NCI-H1930 (cell line): ENCODE results near the gene CNTN4.
A peak's percentile ranks its signal among the peaks of the same experiment; 100 is the strongest.

ENCODE experiments used
- DNase-seq, 2 experiments: peaks; one replicate each; lab custom pipeline; 2025; lab: John Stamatoyannopoulos, UW

Gene CNTN4

GRCh38 chr3:2701471-2701870, 602.8 kb downstream of the CNTN4 start:
- DNase-seq, result no peak

- DNase-seq, result no peak
These were observed 607.6 kb downstream of the CNTN4 start for GRCh38 chr3:2706144-2706835.

- no peak for DNase-seq
These were observed 608.2 kb downstream of the CNTN4 start for GRCh38 chr3:2706836-2707210.

- no peak for DNase-seq
These were observed 612.4 kb downstream of the CNTN4 start for GRCh38 chr3:2711081-2711480.

- DNase-seq, result no peak
These were observed 615.3 kb downstream of the CNTN4 start for GRCh38 chr3:2713923-2714322.

GRCh38 chr3:2714834-2715233, 616.2 kb downstream of the CNTN4 start:
- DNase-seq, result no peak

- DNase-seq, result no peak
These were observed 628.4 kb downstream of the CNTN4 start for GRCh38 chr3:2727101-2727500.

GRCh38 chr3:2727610-2728318, 629.1 kb downstream of the CNTN4 start:
- DNase-seq, result peak; percentile 25 to 46

GRCh38 chr3:2731843-2732242, 633.2 kb downstream of the CNTN4 start:
- DNase-seq, result no peak

- DNase-seq, result peak; percentile 8 to 19
These were observed 636.8 kb downstream of the CNTN4 start for GRCh38 chr3:2735392-2735894.

GRCh38 chr3:2741516-2741915, 642.9 kb downstream of the CNTN4 start:
- no peak for DNase-seq

GRCh38 chr3:2765002-2765579, 666.4 kb downstream of the CNTN4 start:
- no peak for DNase-seq

- DNase-seq, result no peak
These were observed 671.8 kb downstream of the CNTN4 start for GRCh38 chr3:2770451-2770850.

GRCh38 chr3:2771193-2771592, 672.5 kb downstream of the CNTN4 start:
- DNase-seq, result no peak

GRCh38 chr3:2771741-2772140, 673.1 kb downstream of the CNTN4 start:
- DNase-seq, result no peak

GRCh38 chr3:2772803-2773202, 674.1 kb downstream of the CNTN4 start:
- no peak for DNase-seq

- no peak for DNase-seq
These were observed 676.0 kb downstream of the CNTN4 start for GRCh38 chr3:2774481-2775249.

- DNase-seq, result no peak
These were observed 684.6 kb downstream of the CNTN4 start for GRCh38 chr3:2783261-2783660.

- DNase-seq, result no peak
These were observed 686.0 kb downstream of the CNTN4 start for GRCh38 chr3:2784627-2785026.

GRCh38 chr3:2790266-2790815, 691.7 kb downstream of the CNTN4 start:
- DNase-seq, result no peak

- DNase-seq, result no peak
These were observed 693.8 kb downstream of the CNTN4 start for GRCh38 chr3:2792432-2792831.

- DNase-seq, result no peak
These were observed 695.3 kb downstream of the CNTN4 start for GRCh38 chr3:2793987-2794386.
